ENCODE measurements around the gene SMG6. TPM values are rescaled to one million over a fixed set of nuclear protein-coding genes. Genes with fewer than 3 reads are reported as not detected.

SMG6 gene
- total and polyA plus RNA-seq, 2 of the 13 experiments (the other 11 are each of a cell fraction or from before 2014, with no cell fraction given): 4.6 to 14.6 TPM

GRCh38 chr17:2244545-2245525 is 58.8 kb downstream of the SMG6 start:
- H3K27ac ChIP-seq (ENCODE audit: extremely low read length, insufficient read depth, low read length): no peak overlapping the region
- no peaks in the 10 kb centered on the region for H4K20me1 ChIP-seq (ENCODE audit: insufficient read depth, low read length)
- in situ Hi-C loops (cut with HindIII; ENCODE audit: extremely low pct_ligation_motif_present, low pct_unique_long_range_greater_than_20kb): loop anchor here (5.0 to 25.0 kb wide), 2 partner anchors 148 to 333 kb away; no protein-coding TSS in a partner anchor
- H2AFZ ChIP-seq (ENCODE audit: low read length): no peak overlapping the region
- ChIA-PET CTCF (ENCODE audit: low intra/inter-chr PET ratio, low total read pairs) (interaction anchor here (1.4 to 2.2 kb wide), 3 partner anchors 150 to 190 kb away, joined by 4 to 37 read pairs (median 26); partner anchors contain the start of gene HIC1), POLR2A (interaction anchor here (1.5 to 1.7 kb wide), 2 partner anchors 150 to 190 kb away, joined by 7 read pairs; partner anchors contain the start of gene HIC1)
- 0 out of 2 replicates have a peak, but pooled peaks cover 7% of the 10 kb centered on the region for H3K4me1 ChIP-seq (ENCODE audit: insufficient read depth, low read length)
- FAIRE-seq: peak; percentile 44
- no peaks in the 10 kb centered on the region for H3K9me3 ChIP-seq (ENCODE audit: low read length)
- H3K36me3 ChIP-seq (replicated peaks in 1 of 2; ENCODE audit: control insufficient read depth in 1 of 2, insufficient read depth in 2 of 2, low read length in 2 of 2): peaks cover 5 to 45% of the 10 kb centered on the region in 2 experiments; a peak in 4 of 5 replicates
- H3K79me2 ChIP-seq (ENCODE audit: insufficient read depth, low read length): no peaks in the 10 kb centered on the region
- intact Hi-C loops (cut with micrococcal nuclease; ENCODE audit: unreplicated experiment): loop anchor here (1.0 to 5.0 kb wide), 4 partner anchors 73 to 373 kb away; no protein-coding TSS in a partner anchor
- WGBS (ENCODE audit: low lambda C conversion rate): 49% methylated on average over 6 of the region's 7 CpGs
- no TSS peak for BruUV-seq (replicated peaks)
- ATAC-seq: peak; percentile 94
- DNase-seq (ENCODE audit: low spot score): peak; percentile 50
- H3K27me3 ChIP-seq (ENCODE audit: control insufficient read depth in 1 of 2, insufficient read depth in 2 of 2, low read length in 2 of 2): no peaks in the 10 kb centered on the region
- no peak overlapping the region for H3K4me2 ChIP-seq (ENCODE audit: low read depth, low read length)
- H3K9ac ChIP-seq (ENCODE audit: insufficient read depth, low read depth, low read length): no peak overlapping the region
- H3K4me3 ChIP-seq (replicated peaks in 1 of 3; ENCODE audit: insufficient read depth in 1 of 3, low read depth in 2 of 3, low read length in 3 of 3): no peak overlapping the region
- TF ChIP-seq TFDP1 (CRISPR knock-in tag; IDR thresholded peaks at IDR 0.05; ENCODE audit: borderline replicate concordance) (peak; percentile 46; the same call in 1 of the 2 replicates), SMC3 (IDR thresholded peaks at IDR 0.05; ENCODE audit: low read length) (peak; percentile 91), TFAP4 (IDR thresholded peaks at IDR 0.05; ENCODE audit: borderline replicate concordance, low read depth) (peak; percentile 95), FOXK1 (CRISPR knock-in tag; IDR thresholded peaks at IDR 0.05; ENCODE audit: borderline replicate concordance, low read depth) (peak; percentile 38; the same call in 1 of the 2 replicates), ZNF691 (CRISPR knock-in tag; IDR thresholded peaks at IDR 0.05; ENCODE audit: borderline replicate concordance, low read depth) (no peak), BRD4 (CRISPR knock-in tag; IDR thresholded peaks at IDR 0.05) (no peak), SMAD3 (CRISPR knock-in tag; IDR thresholded peaks at IDR 0.05) (0 out of 2 replicates have a peak, but pooled peaks have one; percentile 32), HIC2 (CRISPR knock-in tag; IDR thresholded peaks at IDR 0.05; ENCODE audit: low read depth) (peak; percentile 26; the same call in 1 of the 2 replicates), MIER2 (CRISPR knock-in tag; IDR thresholded peaks at IDR 0.05) (0 out of 2 replicates have a peak, but pooled peaks have one; percentile 23), HMGXB3 (CRISPR knock-in tag; IDR thresholded peaks at IDR 0.05; ENCODE audit: borderline replicate concordance) (0 out of 2 replicates have a peak, but pooled peaks have one; percentile 44), GATAD1 (CRISPR knock-in tag; IDR thresholded peaks at IDR 0.05) (0 out of 2 replicates have a peak, but pooled peaks have one; percentile 28), FOSL1 (CRISPR knock-in tag; IDR thresholded peaks at IDR 0.05; ENCODE audit: borderline replicate concordance) (no peak)

All from HepG2 (cell line).